GM23248 (cell line): Measurements from ENCODE around the gene OR10R2.

Experiments
- EZH2 ChIP-seq: fragments of 200-600 bp; sonication (generic); IDR thresholded peaks from 2 replicates; pipeline ENCODE4 v1.6.1; 2018; ENCODE audit warnings: antibody characterized with exemption, mild to moderate bottlenecking; ENCODE audit not compliant: insufficient read depth, poor library complexity, severe bottlenecking
- EZH2phosphoT487 ChIP-seq: fragments of 200-600 bp; sonication (generic); IDR thresholded peaks from 2 replicates; pipeline ENCODE4 v1.6.1; 2018; ENCODE audit warnings: antibody characterized with exemption, moderate library complexity, mild to moderate bottlenecking, low read depth; ENCODE audit not compliant: insufficient read depth

GRCh38 chr1:158493054-158493453 is 21.0 kb downstream of the OR10R2 start:
- TF ChIP-seq EZH2 (no peak), EZH2phosphoT487 (no peak)
